Endometrial microvascular endothelial cells (primary cell): ENCODE measurements around the gene KIF26A. TPM values are rescaled to one million over a fixed set of nuclear protein-coding genes. Genes with fewer than 3 reads are reported as not detected.

Experiments used
- in situ Hi-C: cut with HindIII; loops from 2 replicates; pipeline ENCODE4 v1.10.0; 2017; ENCODE audit warnings: low sequenced_read_pairs, low pct_unique_long_range_greater_than_20kb; ENCODE audit errors: inconsistent ontology term
- total RNA-seq: library from RNA; depleted of rRNA; stranded (reverse); fragments of >200 nt; gene quantifications from one replicate; pipeline ENCODE4 v1.2.3, GENCODE V29; 2015; ENCODE audit errors: inconsistent ontology term

The KIF26A gene
- 6.2 TPM for total RNA-seq

- in situ Hi-C loops: no loop called here
Observed at GRCh38 chr14:104138098-104138717, at the start of gene KIF26A. TSS of gene KIF26A (plus strand) at chr14:104138587. CDS start at chr14:104138723, 136 bp downstream.

DNA sequence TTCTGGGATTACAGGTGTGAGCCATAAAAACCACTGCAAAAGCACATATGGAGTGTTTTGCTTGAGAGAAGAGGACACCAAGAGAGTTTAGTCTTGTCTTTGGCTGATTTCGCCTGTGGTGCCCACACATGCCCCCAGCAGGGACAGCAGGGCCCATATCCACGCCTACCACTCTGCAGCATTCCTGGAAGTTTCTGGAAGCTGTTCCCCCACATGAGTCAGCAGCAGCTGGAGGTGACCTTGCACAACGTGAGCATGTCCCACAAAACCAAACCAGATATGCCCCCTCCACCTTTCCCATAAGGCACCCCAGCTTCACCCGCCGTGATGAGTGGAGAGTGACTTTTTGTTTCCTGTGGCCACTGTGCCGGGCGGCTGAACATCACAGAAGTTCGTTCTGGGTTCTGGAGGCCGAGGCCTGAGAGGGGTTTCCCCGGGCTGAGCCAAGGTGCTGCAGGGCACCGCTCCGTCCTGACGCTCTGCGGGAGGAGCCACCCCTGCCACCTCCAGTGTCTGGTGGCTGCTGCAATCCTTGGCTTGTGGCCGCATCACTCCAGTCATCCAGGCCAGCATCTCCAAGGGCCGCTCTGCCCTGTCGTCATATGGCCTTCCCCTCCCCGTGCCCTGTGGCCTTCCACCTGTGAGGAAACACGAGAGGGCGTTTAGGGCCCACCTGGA, 48.2 kb upstream of the KIF26A start:
- in situ Hi-C loops: no loop called here

GRCh38 chr14:104091061-104091926, 47.1 kb upstream of the KIF26A start:
- in situ Hi-C loops: no loop called here

DNA sequence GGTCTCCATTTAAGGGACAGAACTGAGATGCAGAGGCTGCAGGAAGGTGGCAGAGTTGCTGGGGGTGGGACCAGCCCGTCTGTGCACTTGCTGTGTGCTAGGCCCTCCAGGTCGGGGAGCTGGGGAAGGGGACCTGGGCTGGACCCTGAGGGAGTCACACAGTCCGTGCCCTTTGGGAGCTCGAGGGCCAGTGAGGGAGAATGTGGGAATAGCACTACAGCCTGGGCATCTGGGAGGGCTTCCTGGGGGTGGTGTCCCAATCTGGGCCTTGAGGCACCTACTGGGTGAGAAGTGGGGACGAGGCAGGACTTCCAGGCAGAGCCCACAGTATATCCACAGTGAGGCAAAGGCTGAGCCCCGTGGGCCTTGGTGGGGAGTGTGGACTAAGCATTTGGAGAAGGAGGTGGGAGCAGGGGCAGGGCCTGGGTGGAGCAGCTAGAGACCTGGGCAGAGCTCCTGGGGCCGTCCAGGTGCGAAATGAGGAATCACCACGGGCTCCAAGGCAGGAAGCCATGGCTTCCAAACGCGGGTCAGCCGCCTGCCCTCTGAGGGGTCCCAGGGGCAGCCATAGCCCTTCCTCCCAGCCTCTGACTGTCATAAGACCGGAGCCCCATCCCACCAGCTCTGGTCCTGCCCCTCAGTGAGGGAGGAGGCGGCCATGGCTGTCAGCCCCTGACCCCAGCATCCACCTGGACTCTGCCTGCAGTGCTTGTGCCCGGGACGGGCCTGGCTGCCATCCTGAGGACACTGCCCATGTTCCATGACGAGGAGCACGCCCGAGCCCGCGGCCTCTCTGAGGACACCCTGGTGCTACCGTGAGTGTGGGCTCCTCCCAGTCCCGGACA, 46.2 kb upstream of the KIF26A start:
- in situ Hi-C loops: no loop called here

DNA sequence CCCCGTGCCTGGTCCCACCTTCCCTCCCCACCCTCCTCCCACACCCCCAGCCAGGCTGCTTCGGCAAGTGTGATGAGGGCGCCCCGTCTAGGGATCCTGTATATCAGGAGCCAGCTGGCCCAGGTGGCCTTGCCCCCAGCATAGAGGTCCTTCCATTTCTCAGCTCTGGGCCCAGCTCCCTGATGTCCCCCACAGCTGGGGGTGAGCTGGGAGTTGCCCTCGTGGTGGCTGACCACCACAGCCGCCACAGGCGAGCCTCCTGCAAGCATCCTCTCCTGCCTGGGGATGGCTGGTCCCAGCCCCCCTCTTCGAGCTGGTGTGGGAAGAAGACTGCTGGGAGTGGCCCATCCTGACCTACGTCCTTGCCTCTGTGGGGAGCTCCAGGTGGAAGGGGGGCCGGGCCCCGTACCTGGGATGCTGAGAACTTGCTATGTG, 45.4 kb upstream of the KIF26A start:
- in situ Hi-C loops: no loop called here

GRCh38 chr14:104093366-104094055, 44.9 kb upstream of the KIF26A start:
- in situ Hi-C loops: no loop called here

- in situ Hi-C loops: no loop called here
Observed at GRCh38 chr14:104094056-104094708, 44.2 kb upstream of the KIF26A start.

DNA sequence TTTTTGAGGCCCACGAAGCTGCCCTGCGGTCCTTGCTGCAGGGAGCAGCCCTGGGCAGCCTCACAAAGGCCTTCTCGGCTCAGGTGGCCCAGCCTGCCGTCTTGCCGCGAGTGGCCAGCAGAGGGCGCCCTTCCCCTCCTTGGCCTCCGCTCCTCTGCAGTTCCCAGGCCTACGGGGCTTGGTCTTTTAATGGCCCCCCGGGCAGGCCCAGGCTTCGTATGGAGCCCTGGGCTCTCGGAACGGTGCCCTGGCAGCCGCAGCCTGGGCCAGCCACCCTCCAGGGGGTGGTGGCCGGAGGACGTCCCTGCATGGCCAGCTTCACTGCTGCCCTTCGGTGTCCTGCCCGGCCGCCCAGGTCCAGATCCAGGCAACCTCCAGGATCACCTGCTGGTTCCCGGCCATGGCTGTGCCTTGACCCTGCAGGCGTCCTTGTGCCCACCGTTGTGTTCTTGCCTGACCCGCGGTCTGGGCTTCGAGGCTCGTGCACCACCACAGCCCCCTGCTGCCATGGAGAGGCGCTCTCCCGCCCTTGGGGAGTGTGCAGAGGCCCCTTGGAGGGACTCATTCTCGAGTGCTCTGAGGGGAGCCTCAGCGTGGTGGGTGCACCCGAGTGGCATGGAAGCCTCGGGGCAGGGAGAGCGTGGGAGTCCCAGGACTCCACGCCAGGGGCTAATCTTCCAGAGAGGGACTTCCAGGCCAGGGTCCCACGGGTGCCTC, 43.5 kb upstream of the KIF26A start:
- in situ Hi-C loops: no loop called here

DNA sequence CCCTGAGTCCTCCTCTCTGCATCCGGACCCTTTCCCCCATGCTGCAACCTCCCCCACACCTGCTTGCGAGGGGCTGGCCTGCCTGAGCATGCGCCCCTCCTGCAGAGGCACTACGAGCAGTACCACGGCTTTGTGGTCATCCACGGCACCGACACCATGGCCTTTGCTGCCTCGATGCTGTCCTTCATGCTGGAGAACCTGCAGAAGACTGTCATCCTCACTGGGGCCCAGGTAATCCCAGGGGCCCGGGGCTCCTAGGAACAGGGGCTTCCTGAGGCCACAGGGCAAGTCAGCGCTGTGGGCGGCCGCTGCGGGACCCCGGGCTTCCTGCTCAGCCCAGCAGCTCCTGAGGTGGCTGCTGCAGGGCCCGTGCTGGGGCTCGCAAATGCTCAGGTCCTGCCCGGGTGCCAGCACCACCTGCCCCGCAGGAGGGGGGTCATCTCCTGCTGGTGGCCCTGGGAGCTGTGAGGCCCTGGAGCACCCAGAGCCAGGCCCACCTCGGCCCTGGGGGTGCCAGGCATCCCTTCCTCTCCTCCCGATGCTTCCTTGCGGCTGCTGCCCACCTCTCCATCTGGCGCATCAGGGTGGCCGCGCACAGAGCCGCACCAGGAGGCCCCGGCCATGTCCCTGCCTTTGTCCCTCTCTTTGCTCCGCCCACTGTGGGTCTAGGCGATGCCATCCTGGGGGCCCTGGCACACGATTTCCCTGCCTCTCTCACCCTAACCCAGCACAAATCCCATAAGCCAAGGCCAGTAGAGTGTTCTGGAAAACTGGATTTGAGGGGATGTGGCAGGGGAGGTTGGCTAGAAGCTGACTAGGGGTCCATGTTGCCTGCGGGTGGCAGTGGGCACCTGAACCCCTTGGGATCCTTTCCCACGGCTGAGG, 42.7 kb upstream of the KIF26A start:
- in situ Hi-C loops: no loop called here

GRCh38 chr14:104096318-104096717, 42.1 kb upstream of the KIF26A start:
- in situ Hi-C loops: no loop called here

DNA sequence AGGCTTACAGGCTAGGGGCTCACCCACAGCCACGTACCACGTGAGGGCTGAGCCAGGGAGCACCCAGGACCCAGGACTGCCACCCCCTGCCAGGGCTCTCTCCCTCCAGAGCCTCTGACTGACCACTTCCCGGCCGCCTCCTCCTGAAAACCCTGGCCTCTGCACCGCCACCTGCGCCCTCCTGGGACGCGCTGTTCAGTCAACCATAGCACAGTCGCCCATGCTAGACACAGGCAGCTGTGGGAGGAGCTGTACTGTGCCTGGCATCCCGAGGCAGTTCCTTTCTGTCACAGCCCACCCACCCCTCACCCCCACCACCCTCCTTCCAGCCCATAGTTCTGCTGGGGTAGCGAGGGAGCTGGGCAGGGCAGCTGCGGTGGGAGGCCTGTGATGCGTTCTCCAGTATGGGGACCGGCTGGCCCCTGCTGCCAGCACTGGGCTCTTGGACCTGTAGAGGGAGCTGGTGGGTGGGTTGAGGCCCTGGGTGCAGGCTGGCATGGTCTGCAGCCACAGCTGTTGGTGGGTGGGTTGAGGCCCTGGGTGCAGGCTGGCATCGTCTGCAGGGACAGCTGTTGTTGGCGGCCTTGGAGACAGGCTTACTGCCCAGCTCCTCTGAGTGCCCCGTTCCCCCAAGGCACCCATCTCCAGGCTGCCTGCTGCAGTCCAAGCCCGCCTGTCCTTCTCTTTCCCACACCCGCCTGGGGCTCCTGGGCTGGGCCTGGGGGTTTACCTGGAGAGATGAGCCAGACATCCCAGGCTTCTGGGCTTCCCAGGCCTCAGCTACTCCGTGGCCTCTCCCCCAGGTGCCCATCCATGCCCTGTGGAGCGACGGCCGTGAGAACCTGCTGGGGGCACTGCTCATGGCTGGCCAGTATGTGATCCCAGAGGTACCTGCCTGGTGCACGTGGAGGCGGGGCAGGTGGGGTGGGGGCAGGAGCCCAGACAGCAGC, 41.4 kb upstream of the KIF26A start:
- in situ Hi-C loops: no loop called here

- in situ Hi-C loops: no loop called here
Observed at GRCh38 chr14:104098272-104099095, 39.9 kb upstream of the KIF26A start.

DNA sequence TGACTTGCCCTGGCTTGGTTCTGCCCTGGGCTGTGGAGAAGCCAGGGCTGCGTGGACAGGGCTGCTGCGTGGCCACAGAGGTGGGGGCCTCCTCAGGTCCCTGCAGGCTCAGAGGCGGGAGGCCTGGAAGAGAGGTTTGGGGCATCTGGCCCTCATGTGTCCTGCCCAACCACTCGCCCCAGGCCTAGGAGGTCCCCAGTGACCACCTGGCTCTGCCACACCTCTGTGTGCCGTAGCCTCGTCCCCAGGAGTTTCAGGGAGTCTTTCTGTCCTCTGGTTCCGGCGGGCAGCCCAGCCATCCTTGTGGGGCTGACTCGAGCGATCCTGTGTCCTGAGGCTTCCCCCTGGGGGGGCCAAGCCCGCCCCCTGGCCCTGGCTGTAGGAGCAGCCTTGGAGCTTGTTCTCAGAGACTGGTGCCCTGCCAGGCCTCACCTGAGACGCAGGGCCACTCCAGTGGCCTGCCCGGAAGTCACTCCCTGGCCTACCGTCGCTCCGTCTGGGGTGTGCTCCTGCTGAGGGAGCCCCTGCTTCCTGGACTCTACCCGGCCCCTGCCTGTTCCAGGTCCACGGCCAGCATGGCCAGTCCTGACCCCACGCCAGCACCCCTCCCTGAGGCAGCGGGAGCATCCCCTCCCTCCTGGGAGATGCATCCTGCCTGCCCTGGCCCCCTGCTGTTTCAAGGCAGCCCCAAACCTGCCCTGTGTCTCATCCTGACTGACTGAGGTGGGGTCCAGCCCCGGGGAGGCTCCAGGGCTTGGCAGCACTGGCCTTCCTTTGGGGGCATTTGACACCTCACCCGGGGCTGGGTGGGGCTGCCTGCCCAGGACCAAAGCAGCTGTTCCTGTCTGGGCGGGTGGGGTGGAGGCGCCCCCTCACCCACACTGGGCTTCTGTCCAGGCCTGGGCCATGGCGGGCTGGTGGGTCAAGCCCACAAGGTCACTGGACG, 39.0 kb upstream of the KIF26A start:
- in situ Hi-C loops: no loop called here
